Smooth muscle cell of bladder (primary cell): ENCODE results near the gene TCHH. TPM values are rescaled to one million over a fixed set of nuclear protein-coding genes. Genes with fewer than 3 reads are reported as not detected.

Experiments used
- total RNA-seq: library from RNA; depleted of rRNA; stranded (reverse); fragments of >200 nt; gene quantifications from 2 replicates; pipeline ENCODE4 v1.2.3, GENCODE V29; 2014

The TCHH gene, protein sequence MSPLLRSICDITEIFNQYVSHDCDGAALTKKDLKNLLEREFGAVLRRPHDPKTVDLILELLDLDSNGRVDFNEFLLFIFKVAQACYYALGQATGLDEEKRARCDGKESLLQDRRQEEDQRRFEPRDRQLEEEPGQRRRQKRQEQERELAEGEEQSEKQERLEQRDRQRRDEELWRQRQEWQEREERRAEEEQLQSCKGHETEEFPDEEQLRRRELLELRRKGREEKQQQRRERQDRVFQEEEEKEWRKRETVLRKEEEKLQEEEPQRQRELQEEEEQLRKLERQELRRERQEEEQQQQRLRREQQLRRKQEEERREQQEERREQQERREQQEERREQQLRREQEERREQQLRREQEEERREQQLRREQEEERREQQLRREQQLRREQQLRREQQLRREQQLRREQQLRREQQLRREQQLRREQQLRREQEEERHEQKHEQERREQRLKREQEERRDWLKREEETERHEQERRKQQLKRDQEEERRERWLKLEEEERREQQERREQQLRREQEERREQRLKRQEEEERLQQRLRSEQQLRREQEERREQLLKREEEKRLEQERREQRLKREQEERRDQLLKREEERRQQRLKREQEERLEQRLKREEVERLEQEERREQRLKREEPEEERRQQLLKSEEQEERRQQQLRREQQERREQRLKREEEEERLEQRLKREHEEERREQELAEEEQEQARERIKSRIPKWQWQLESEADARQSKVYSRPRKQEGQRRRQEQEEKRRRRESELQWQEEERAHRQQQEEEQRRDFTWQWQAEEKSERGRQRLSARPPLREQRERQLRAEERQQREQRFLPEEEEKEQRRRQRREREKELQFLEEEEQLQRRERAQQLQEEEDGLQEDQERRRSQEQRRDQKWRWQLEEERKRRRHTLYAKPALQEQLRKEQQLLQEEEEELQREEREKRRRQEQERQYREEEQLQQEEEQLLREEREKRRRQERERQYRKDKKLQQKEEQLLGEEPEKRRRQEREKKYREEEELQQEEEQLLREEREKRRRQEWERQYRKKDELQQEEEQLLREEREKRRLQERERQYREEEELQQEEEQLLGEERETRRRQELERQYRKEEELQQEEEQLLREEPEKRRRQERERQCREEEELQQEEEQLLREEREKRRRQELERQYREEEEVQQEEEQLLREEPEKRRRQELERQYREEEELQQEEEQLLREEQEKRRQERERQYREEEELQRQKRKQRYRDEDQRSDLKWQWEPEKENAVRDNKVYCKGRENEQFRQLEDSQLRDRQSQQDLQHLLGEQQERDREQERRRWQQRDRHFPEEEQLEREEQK (N-terminal part only)
- under 0.01 TPM in 2 replicates for total RNA-seq

DNA sequence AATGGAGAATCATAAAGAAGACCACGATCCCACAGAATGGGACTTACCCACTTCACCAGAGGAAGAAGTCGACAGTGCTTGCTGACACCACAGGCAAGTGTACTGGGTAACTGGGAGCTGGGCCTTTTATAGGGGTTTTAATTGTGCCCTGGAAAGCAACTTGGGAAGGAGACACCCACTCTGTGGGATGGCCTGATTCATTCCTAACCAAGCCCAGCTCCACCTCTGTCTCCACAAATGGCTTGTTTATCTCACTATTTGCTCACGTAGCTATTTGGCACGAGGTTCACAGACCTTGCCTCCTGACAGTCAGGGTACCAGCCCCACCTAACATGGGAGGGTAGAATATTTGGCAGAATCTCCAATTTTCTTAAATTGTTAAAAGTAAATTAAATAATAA, at the start of gene TCHH:
Gene TCHH, minus strand, starts transcription at position 101 of the 400 bp plus-strand sequence. CDS start 1,364 bp downstream, outside the sequence.

DNA sequence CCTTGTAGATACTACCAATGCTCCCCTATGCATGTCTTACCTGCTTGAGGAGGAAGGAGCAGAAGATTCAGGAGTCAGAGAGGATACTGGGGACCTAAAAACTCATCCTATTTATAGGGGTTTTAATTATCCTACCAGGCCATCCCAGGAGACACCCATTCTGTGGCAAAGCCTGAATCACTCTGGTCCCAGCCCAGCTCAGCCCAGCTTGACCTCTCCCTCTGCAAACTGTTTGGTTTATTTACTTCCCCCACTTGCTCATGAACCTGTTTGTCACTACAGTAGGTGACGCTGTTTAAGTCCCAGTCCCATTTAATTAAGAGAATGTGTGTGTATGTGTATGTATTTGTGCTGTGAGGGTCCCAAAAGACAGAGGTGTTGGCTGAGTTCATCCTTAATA, 43.9 kb upstream of the TCHH start, which contains the start of gene RPTN:
Gene RPTN, minus strand, starts transcription at position 85 of the 400 bp plus-strand sequence. CDS start 1,339 bp downstream, outside the sequence.

DNA sequence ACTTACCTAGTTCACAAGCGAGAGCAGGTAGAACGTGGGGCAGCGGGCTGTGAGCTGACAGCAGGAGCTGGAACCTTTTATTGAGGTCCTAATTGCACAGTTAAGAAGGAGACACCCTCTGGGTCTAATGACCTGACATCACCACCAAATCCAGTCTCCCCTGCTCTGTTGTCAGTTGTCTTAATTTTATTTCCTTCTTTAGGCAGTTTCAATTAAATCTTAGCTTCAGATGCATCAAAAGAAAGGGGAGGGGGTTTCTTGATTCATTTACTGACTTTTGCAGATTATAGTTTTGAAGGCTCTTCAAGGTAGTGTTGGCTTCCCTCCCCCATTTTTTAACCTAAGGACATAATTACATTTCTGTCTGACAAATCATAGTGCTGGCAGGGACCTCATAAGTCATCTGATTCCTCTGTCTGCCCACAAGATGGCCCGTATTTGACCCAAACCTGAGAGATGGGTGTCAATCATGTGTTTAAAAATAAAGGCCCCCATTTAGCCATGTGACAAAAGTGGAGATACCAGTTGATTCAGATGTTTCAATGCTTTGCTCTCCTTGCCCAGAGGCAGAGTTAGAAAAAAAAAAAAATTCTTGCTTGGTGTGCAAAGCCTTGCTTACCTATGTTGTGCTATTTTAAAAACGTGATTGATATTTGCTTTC, 26.1 kb downstream of the TCHH start, which contains the start of gene TCHHL1:
Gene TCHHL1, minus strand, starts transcription at position 51 of the 661 bp plus-strand sequence. CDS start 921 bp downstream, outside the sequence.

Other genes starting within 250 kb of the TCHH start
- gene THEM4, start 205.9 kb downstream of the TCHH start, total RNA-seq = 7.6 and 8.7 TPM in 2 replicates
- 119 and 133 TPM in 2 replicates for gene S100A10, start 121.6 kb downstream of the TCHH start, total RNA-seq
- gene S100A11, start 78.4 kb downstream of the TCHH start, total RNA-seq = 28.8 and 30.6 TPM in 2 replicates
- gene TCHHL1, start 26.4 kb downstream of the TCHH start, total RNA-seq = not detected in 2 replicates
- gene RPTN, start 43.8 kb upstream of the TCHH start, total RNA-seq = not detected in 2 replicates
- gene HRNR, start 108.7 kb upstream of the TCHH start, total RNA-seq = under 0.01 TPM in 2 replicates
- under 0.01 TPM in 2 replicates for gene FLG, start 209.8 kb upstream of the TCHH start, total RNA-seq
- gene FLG2, start 244.6 kb upstream of the TCHH start, total RNA-seq = under 0.01 TPM in 1 of 2 replicates, not detected in the other